HG02943 (cell line): Measurements from ENCODE around the gene TBC1D22A.
"Not testable (repeated sequence)": the region's sequence is repeated elsewhere in the genome, so short reads cannot be mapped to it uniquely, and the experiment has no call there.

Experiments
- ATAC-seq: cut with Tn5 transposase; IDR thresholded peaks from one replicate; pipeline ENCODE4 v1.9.1; 2021; ENCODE audit warnings: mild to moderate bottlenecking, low read depth, moderate library complexity; ENCODE audit not compliant: unreplicated experiment

Gene TBC1D22A, protein sequence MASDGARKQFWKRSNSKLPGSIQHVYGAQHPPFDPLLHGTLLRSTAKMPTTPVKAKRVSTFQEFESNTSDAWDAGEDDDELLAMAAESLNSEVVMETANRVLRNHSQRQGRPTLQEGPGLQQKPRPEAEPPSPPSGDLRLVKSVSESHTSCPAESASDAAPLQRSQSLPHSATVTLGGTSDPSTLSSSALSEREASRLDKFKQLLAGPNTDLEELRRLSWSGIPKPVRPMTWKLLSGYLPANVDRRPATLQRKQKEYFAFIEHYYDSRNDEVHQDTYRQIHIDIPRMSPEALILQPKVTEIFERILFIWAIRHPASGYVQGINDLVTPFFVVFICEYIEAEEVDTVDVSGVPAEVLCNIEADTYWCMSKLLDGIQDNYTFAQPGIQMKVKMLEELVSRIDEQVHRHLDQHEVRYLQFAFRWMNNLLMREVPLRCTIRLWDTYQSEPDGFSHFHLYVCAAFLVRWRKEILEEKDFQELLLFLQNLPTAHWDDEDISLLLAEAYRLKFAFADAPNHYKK

DNA sequence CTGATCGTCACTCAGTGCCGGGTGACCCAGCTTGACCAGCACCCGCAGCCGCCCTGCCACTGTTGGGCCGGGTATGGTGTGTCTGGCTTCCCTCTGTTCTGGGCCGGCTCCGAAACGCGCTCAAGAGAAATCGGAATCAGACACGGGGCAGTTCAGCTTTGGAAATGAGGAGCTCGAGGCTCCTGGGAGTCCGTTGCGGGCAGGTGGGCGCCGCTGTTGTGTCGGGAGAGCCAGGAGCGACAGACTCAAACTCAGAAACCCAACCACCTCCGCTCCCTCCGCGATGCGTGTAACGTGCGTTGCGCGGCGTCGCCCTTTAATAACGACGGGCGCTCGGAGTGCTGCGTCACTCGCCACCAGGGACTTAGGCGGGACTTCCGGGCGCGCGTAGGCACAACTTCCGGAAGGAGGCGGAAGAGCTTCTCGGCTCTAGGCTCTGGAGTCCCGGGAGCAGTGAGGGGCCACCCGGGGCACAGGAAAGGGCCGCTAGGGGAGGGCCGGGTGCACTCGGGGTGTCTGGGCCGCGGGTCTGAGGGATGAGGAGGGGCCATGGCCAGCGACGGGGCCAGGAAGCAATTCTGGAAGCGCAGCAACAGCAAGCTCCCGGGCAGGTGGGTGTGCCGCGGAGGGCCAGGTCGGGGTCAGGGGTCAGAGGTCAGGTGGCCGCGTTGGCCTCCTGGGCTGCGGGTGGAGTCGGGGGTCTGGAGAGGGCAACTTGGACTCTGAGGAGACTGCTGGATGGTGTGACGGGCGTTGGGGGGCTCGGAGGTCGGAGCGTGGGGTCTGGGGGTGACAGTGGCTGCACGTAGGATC lies at the start of gene TBC1D22A:
Gene TBC1D22A, plus strand, starts transcription at position 413 of the 813 bp plus-strand sequence. Its CDS starts 137 bp downstream, at position 550.
- ATAC-seq = peak; percentile 72

DNA sequence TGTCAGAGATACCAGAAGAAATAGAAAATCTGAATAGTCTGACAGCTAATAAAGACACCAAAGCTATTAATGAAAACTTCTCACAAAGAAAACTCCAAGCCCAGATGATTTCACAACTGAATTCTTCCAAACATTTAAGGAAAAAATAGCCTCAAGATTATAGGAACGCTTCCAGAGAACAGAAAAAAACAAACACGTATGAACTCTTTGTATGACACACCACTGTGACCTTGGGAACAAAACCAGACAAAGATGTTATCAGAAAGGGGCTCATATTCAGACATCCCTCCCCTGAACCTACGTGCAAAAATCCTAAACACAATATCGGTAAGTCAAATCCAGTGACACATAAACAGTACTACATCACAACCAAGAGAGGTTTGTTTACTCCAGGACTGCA lies 47.9 kb upstream of the TBC1D22A start:
- ATAC-seq = no peak

DNA sequence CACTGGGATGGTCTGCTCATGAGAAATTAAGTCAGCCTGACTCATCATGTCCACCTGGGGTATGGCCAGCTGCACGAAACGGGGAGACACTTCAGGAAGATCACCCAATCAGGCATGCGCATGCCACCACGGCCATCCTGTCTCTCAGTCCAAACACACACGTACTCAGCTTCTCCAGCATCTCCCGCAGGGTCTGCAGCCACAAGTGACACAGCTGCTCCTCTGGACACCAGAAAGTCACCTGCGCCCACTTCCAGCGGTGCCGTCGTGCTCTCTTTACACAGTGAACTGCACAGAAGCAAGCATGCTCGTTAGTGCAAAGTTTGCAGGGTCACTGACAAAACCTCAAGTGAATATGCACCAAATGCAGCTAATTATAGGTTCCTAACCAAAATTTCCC lies 42.5 kb upstream of the TBC1D22A start:
- no peak for ATAC-seq

DNA sequence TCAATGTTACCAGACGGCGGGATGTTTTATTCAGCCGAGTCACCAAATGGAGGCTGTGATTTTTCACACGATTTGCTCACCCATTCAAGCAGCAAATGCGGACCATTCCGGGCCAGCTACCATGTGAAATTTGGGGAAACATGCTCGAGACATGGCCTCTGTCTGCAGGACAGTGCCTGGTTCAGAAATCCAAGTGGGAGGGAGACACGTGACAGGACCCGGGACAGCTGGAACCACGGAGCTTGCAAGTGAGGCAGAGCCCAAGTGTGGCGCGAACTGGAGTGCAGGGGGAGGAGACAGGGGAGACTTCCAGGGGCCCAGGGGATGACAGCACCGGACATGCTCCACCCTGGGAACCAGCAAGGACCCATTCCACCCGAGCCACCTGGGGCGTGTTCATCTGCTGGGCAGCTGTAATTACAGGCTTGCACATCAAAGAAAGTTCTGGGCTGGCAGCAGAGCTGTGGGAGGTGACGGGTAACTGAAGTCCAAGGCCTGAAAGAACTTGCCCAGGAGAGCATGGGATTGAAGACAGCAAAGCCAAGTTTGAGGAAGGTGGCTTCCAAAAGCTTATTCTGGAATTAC lies 40.9 kb upstream of the TBC1D22A start:
- ATAC-seq = no peak

DNA sequence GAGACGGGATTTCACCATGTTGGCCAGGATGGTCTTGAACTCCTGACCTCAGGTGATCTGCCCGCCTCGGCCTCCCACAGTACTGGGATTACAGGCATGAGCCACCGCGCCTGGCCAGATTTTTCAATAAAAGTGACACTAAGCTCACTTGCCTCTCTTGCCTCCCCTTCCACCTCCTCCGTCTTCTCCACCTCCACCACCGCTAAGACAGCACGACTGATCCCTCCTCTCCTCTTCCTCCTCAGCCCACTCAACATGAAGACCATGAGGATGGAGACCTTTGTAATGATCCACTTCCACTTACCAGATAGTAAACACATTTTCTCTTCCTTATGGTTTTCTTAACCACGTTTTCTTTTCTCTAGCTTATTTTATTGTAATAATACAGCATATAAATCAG lies 38.6 kb upstream of the TBC1D22A start:
- no peak for ATAC-seq

DNA sequence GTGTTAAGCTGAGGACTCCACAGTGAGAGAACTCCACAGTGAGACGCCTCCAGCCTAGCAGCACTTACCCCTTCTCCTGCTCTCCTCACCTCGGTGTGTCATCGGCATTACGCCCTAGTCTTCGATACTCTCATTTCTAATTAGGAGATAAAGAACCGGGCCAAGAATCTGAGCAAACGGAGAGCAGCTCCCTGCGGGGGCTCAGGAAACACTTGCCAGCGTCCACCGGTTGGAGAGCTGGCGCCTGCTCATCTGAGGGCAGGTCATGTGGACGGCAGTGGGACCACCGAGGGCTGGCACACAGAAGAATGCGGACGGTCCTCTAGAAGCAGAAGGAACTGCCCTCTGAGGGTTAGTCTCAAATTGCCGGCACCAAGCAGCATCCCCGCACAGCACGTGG lies 37.4 kb upstream of the TBC1D22A start:
- ATAC-seq = no peak

DNA sequence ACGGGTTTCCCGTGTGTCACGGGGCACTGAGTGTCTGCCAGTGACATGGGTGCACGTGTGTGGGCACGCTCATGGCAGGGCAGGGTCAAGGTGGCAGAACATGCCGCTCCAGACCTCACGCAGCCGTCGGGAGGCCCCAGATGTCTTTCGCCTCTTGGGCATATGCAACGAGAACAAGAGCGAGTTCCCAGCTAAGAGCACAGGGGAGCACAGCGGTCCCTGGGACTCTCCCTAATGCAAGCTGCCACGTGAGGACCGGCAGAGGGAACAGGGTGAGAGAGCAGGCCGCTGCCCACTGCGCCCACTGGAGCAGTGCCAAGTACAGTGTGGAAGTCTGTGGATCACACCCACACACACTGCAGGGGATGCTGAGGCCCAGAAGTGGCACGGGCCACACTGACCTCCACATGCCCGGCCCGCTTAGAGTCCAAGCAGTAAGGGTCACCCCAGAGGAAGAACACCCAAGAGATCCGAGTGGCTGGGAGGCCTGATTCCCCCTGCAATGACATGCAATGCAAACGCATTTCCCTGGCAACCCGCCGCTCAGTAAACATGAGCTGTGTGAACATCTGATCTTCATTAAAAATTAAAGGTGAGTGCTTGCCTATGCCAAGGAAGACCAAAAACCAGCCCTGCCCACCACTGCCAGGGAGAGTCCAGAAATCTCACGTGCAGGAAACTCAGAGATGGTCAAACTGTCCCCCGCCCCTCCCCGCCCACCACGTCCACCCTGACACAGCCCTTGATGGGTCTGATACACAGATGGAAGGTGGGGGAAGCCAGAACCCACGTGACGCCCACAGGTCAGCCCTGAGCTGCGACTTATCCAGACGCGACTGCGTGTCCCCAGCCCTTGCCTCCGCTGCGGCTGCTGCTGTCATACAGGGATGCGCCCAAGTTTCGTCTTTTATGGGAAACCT lies 36.1 kb upstream of the TBC1D22A start:
- ATAC-seq = no peak

DNA sequence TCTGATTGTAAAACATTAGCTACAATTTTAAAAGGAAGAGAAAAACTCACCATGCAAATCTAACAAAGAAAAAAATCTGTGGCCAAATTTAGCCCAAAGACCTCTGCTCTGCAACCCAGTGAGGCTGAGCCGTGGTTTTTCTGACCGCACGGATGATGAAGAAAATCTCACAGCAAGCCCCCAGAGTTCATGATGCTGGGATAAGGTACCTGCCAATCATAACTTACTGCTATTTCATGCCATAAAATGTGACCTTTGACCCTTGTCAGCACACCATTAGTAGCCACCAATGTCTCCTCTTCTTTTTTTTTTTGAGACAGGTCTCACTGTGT lies 35.5 kb upstream of the TBC1D22A start:
- ATAC-seq = no peak

DNA sequence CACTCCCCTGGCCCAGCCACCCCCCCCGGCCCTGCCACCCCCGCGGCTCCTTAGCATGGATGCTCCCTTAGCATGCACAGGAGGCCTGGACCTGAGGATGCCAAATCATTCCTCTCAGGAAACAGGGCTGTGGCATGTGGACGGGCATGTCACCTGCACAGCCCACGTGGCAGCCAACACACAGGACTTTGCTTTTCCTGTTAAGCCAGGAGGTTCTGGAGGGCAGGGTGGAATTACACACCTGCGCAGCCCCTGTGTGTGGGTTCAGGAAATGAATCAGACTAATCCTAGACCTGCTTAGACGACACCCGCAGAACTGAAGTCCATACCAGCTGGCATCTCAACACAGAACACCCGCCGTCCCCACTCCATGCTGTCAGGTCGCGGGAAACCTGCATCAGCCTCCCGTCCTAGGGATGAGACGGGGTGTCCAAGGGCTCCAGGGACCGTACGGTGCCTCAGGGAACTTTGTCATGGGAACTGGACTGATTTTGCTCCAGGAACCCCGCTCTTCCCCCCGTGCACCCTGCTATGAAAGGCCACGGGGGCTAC lies 34.6 kb upstream of the TBC1D22A start:
- no peak for ATAC-seq

DNA sequence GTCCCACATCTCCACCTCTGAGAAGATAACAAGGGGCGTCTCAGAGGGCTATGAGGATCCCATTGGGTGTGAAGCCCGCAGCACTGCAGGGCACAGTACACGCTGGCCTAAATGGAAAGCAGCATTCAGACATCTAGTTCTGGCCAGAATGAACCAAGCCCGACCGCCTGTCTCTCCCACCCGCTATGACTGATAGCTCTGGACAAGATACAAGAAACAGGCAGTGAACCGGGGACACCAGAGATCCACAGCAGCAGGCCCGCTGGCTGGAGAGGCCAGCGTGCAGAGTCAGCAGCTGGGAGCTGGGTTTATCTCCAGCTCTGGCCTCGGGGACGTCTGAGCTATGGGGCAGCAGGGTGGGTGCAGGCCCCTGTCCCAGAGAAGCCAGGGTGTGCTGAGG lies 34.0 kb upstream of the TBC1D22A start:
- no peak for ATAC-seq

DNA sequence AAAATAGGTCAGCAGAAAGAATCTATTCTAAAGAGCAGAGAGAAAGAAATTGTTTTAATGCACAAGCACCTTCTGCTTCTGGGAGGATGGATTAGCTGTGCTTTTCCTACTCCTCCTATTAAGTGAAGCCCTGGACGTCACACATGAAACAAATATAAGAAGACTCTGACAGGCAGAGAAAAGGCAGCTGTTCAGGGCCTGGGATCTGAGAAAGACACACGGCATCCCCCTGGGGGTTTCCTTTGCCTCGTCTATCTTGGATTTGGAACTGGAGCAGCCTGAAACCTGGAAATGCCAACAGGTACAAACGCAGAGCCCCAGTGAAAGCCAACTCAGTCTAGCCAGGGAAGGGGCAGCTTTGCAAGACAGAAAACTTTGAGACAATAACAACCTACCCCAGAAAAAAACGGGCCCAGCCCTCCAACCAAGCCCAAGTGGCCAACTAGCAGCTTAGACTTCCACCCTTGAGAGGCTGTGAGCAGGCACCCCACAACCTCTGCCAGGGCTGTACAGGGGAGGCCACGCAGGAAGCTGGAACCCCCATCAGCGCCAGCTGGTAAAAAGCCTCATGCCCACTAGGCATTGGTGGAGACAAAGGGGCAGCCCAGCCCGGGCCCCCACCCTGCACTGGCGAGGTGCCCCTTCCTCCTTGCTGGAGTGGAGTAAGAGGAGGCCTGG lies 31.7 kb upstream of the TBC1D22A start:
- no peak for ATAC-seq

DNA sequence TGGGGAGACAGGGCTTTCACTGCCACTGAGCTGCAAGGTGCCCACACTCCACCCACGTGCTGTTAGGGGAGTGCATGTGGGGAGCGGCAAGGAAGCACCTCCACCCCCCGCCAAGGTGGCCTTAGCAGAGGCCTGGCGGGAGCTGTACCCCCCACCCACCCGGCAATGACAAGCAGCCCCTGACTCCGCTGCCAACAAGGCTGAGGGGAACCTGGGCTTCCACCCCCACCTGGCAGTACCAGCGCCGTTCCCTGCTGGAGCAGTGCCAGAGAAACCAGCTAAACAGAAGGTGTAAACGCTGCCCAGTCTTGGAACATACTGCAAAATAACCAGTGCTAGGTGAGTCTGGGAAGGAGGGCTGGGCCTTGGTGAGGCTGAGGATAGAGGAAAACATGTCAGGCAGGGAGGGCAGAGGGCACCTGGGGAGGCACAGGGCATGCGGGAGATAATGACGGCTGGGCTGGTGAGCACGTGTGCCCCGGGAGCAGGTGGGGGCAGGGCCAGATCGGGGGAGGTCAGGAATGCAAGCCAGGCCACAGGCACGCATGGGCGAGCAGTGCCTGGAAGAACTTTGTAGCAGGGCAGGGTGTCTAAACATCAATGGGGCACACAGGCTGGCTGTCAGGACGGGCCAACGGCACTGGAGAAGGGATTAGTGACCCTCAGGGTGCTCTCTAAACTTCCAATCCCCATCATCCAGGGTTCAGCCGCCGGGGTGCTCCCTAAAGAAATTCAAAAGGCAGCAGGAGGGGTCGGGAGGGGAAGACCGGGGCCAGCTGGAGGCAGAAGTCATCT lies 31.0 kb upstream of the TBC1D22A start:
- ATAC-seq = no peak

DNA sequence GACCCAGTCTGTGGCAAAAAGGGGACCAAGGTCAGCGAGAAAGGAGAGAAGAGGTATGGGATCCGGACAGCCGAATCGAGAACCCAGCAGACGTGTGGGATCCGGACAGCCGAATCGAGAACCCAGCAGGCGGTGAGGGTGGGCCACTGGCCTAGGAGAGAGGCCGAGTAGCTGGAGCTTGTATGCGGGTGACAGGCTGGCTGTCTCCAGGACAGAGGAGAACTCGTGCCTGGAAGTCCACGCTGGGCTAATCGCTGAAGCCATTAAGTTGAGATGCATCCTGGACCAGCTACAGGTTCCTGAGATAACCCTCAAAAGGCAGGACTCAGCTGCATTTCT lies 30.4 kb upstream of the TBC1D22A start:
- ATAC-seq = no peak

DNA sequence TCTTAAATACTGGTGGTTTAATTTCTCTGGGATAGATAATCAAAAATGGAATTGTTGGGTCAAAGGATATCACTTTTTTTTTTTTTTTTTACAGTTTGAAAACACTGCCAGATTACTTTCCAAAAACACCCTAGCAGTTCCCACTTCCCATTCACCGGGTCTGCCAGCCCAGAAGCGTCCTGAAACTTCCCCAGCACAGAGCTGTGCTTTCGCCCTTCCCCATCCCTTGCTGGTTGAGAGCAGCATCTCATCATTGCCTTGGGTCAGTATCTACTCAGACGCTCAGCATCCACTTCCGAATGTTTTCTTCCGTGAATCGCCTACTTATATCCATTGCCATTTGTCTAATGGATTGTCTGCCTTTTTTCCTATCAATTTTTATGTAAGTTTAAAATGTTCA lies 29.9 kb upstream of the TBC1D22A start:
- ATAC-seq = no peak

DNA sequence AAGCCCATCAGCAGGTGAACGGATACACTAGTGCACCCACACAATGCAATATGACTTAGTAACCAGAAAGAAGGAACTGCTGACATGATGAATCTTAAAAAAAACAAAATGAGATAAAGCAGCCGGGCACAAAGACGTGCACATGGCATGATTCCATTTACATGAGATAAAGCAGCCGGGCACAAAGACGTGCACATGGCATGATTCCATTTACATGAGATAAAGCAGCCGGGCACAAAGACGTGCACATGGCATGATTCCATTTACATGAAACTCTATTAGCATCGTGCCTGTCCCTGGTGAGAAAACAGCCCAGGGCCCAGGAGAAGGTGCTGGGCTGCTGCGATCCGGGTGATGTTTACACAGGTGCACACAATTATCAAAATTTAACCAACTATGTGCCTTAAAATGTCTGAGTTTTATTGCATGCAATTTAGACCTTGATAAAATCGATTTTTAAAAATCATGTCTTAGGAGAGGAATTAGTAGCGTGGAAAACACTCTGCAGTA lies 28.2 kb upstream of the TBC1D22A start:
- not testable (repeated sequence) for ATAC-seq

DNA sequence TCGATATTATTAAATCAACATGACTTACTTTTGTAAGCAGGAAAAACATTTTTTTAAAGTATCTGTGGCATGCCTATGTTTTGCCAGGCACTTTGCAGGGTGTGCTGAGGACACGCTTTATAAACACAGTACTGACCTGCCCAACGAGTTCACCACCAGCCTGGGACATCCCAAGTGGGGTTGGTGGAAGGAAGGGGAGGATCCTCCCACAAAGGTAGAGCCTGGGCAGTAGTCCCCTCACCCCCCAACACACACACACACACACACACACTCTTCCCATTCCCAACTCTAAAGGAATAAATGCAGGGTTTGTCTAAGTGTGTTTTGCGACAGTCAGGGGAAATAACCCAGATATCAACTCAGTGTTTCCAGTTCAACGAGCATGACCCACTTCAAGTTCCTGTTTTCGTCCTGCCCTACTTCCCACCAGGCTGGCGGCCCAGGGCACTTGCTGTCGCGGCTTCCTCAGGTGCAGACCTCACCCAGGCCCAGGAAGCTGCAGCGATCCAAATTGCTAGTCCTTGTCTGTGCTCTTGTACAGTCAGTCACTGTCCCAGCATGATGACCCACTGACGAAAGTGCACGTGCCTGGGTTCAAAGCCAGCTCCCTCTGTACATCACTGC lies 27.5 kb upstream of the TBC1D22A start:
- ATAC-seq = no peak

DNA sequence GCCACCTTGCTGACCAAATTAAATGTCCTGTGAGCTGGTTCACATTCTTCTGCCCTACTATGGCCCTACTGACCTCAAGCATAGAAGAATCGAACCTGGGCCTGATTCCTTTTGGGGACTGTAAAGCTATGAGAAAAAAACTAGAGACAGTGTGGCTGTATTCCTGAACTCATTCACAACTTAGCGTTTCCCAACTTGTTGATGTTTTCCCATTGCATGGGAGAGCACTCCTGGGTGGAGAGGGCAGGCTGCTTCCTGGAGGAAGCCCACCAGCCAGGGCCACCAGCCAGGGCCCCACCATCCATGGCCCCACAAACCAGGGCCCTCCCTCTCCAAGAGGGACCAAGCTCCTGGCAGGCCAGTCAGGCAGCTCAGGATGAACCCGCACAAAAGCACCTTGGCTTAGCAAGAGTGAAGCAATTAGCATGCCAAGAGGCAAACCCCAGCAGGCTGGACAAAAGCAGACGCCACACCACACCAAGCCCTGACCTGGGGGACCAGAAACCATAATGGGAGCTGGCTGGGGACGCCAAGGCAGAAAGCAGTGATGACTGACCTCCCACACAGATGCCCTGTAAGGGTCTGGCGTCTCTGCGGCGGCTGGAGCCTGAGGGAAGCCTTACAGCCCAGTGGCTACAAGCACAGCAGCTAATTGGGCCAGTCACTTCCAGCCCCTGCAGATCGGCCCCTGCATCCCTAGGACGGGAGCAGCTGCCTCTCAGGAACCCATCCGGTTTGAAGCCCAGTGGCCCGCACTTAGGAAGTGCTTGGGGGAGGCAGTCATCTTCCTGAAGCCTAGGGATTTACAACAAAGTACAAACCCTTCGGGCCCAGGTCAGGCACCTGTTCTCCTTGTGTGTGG lies 26.5 kb upstream of the TBC1D22A start:
- no peak for ATAC-seq
